Measurements from ENCODE around the gene UBFD1. TPM values are rescaled to one million over a fixed set of nuclear protein-coding genes. Genes with fewer than 3 reads are reported as not detected.

UBFD1 gene
- total RNA-seq, 2 experiments from 2014 or later, result 51.8 to 54.1 TPM

GRCh38 chr16:23554536-23554935, 3.0 kb upstream of the UBFD1 start:
- Mint-ChIP-seq H3K27me3 (no peaks in the 10 kb centered on the region), H3K27ac (peak overlapping the region; percentile 49), H3K36me3 (ENCODE audit: low read depth) (peaks cover 34% of the 10 kb centered on the region), H3K9me3 (no peaks in the 10 kb centered on the region), H3K4me1 (ENCODE audit: low read depth) (peaks cover 31% of the 10 kb centered on the region), H3K4me3 (no peak overlapping the region)
- no peak for DNase-seq
- no peak for TF ChIP-seq CTCF (IDR thresholded peaks at IDR 0.05)
- ChIA-PET POLR2A (interaction anchor here (0.8 to 1.1 kb wide), 4 partner anchors 14 to 76 kb away, joined by 3 read pairs; no protein-coding TSS in a partner anchor), CTCF (interaction anchor here (0.7 to 1.0 kb wide), 3 partner anchors 18 to 120 kb away, joined by 3 read pairs; no protein-coding TSS in a partner anchor)
- intact Hi-C loops (cut with micrococcal nuclease), result no loop called here
- no peak for ATAC-seq

- H3K4me1 Mint-ChIP-seq (ENCODE audit: low read depth), result peaks cover 49% of the 10 kb centered on the region
- no peak for TF ChIP-seq CTCF (IDR thresholded peaks at IDR 0.05)
- H3K27me3 Mint-ChIP-seq, result no peaks in the 10 kb centered on the region
- POLR2A ChIA-PET, result interaction anchor here (0.7 to 3.2 kb wide), 6 partner anchors 34 to 119 kb away, joined by 3 to 11 read pairs (median 3); partner anchors contain the start of gene PALB2
- peak; percentile 2 for ATAC-seq
- H3K9me3 Mint-ChIP-seq, result no peaks in the 10 kb centered on the region
- DNase-seq, result peak; percentile 31
- peaks cover 41% of the 10 kb centered on the region for H3K36me3 Mint-ChIP-seq (ENCODE audit: low read depth)
- peak overlapping the region; percentile 97 for H3K4me3 Mint-ChIP-seq
- peak overlapping the region; percentile 90 for H3K27ac Mint-ChIP-seq
- CTCF ChIA-PET, result interaction anchor here (0.8 to 1.8 kb wide), 9 partner anchors 11 to 170 kb away, joined by 3 to 10 read pairs (median 3); partner anchors contain the start of gene NDUFAB1
- intact Hi-C loops (cut with micrococcal nuclease), result no loop called here
These were observed 514 bp downstream of the UBFD1 start for GRCh38 chr16:23557779-23558702.

GRCh38 chr16:23561586-23561985, 4.1 kb downstream of the UBFD1 start:
- TF ChIP-seq CTCF (IDR thresholded peaks at IDR 0.05), result no peak
- H3K4me3 Mint-ChIP-seq, result no peak overlapping the region
- H3K36me3 Mint-ChIP-seq (ENCODE audit: low read depth), result peaks cover 54% of the 10 kb centered on the region
- POLR2A ChIA-PET, result interaction anchor here (1.2 to 1.5 kb wide), 3 partner anchors 16 to 79 kb away, joined by 3 to 5 read pairs (median 4); partner anchors contain the start of genes DCTN5 and PALB2
- H3K4me1 Mint-ChIP-seq (ENCODE audit: low read depth), result peaks cover 33% of the 10 kb centered on the region
- CTCF ChIA-PET, result interaction anchor here (0.7 to 1.5 kb wide), 2 partner anchors 10 to 35 kb away, joined by 3 to 5 read pairs; partner anchors contain the start of gene NDUFAB1
- no peaks in the 10 kb centered on the region for H3K9me3 Mint-ChIP-seq
- intact Hi-C loops (cut with micrococcal nuclease), result no loop called here
- peak overlapping the region; percentile 11 for H3K27ac Mint-ChIP-seq
- DNase-seq, result no peak
- no peak for ATAC-seq
- H3K27me3 Mint-ChIP-seq, result no peaks in the 10 kb centered on the region

GRCh38 chr16:23562505-23562904, 5.0 kb downstream of the UBFD1 start:
- DNase-seq (no peak), ATAC-seq (no peak)
- Mint-ChIP-seq H3K36me3 (ENCODE audit: low read depth) (peaks cover 57% of the 10 kb centered on the region), H3K4me1 (ENCODE audit: low read depth) (peaks cover 28% of the 10 kb centered on the region), H3K27me3 (no peaks in the 10 kb centered on the region), H3K4me3 (no peak overlapping the region), H3K27ac (no peak overlapping the region), H3K9me3 (no peaks in the 10 kb centered on the region)
- ChIA-PET CTCF (no interaction called here), POLR2A (no interaction called here)
- TF ChIP-seq CTCF (IDR thresholded peaks at IDR 0.05), result no peak
- intact Hi-C loops (cut with micrococcal nuclease), result no loop called here

GRCh38 chr16:23563186-23563585, 5.7 kb downstream of the UBFD1 start:
- ATAC-seq, result no peak
- Mint-ChIP-seq H3K27me3 (no peaks in the 10 kb centered on the region), H3K4me3 (no peak overlapping the region), H3K27ac (no peak overlapping the region), H3K36me3 (ENCODE audit: low read depth) (peaks cover 60% of the 10 kb centered on the region), H3K4me1 (ENCODE audit: low read depth) (peaks cover 28% of the 10 kb centered on the region), H3K9me3 (no peaks in the 10 kb centered on the region)
- POLR2A ChIA-PET, result no interaction called here
- DNase-seq, result no peak
- CTCF ChIA-PET, result no interaction called here
- TF ChIP-seq CTCF (IDR thresholded peaks at IDR 0.05), result no peak
- intact Hi-C loops (cut with micrococcal nuclease), result no loop called here

Measured in activated CD8-positive, alpha-beta T cell treated with anti-CD3 and anti-CD28 coated beads for 36 hours (primary cell).